ENCODE measurements around the gene GPX2. TPM values are rescaled to one million over a fixed set of nuclear protein-coding genes. Genes with fewer than 3 reads are reported as not detected.

GPX2 gene
- total and polyA plus RNA-seq, 2 of the 4 experiments (the other 2 are of a cell fraction): not detected

DNA sequence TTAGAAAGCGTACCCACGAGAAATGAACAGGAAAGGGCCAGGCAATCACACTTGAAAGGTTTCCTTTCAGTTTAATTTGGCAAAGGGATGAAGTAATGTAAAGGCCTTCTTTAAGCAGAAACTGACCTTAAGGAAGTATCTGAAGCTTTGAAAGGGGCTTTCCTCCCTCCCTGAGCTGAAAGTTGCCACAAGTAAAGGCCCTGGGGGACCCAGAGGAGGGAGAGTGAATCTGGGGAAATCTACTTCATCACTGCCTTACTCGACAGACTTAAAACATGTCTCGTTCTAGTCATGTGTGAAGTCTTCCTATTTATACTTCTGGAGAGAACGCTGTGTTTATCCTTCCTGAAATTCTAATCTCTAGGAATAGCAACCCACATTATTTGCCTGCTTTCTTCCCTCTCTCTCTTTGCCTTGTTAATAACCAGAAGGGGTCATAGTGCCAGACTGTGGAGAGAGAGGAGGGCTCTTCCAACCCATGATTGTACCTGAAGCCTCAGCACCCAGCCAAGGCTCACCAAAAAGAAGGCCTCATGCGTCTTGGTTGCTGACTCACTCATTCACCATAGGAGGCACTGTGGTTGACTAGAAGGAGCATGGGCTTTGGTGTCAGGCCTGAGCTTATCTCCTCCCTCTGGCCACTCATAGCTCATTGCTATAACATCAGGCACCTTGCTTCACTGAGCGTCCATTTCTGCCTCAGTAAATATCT, 10.2 kb upstream of the GPX2 start:
- H3K23ac ChIP-seq (ENCODE audit: low read depth, low read length): no peak overlapping the region
- H4K8ac ChIP-seq (ENCODE audit: low read depth in 2 of 2, low read length in 2 of 2): no peak overlapping the region
- DNase-seq: no peak
- ChIA-PET CTCF (no interaction called here), POLR2A (ENCODE audit: unreplicated experiment) (no interaction called here)
- no peak overlapping the region for H2AK5ac ChIP-seq (ENCODE audit: low read depth, low read length)
- H3K4ac ChIP-seq (ENCODE audit: low read depth, low read length): no peak overlapping the region
- H3K56ac ChIP-seq (ENCODE audit: extremely low read depth, insufficient read depth, low read length): no peak overlapping the region
- no peak overlapping the region for H2BK120ac ChIP-seq (ENCODE audit: low read depth, low read length)
- no peak overlapping the region for H3K18ac ChIP-seq (ENCODE audit: low read depth, low read length)
- H4K5ac ChIP-seq (ENCODE audit: low read depth, low read length): no peak overlapping the region
- H2AK9ac ChIP-seq (replicated peaks; ENCODE audit: low read depth, low read length, poor library complexity): no peak overlapping the region
- peaks cover 6% of the 10 kb centered on the region; the same call in 1 of the 2 replicates for H3K36me3 ChIP-seq (ENCODE audit: control insufficient read depth, insufficient read depth, low read length)
- no peak overlapping the region for H3K27ac ChIP-seq (ENCODE audit: insufficient read depth, low read length)
- BruUV-seq (replicated peaks): no TSS peak
- dilution Hi-C loops (cut with HindIII; ENCODE audit: low sequenced_read_pairs, unreplicated experiment): no loop called here
- H3K9me1 ChIP-seq (ENCODE audit: insufficient read depth, low read length): 0 out of 2 replicates have a peak, but pooled peaks cover 2% of the 10 kb centered on the region
- H4K91ac ChIP-seq (ENCODE audit: insufficient read depth, low read depth, low read length): no peak overlapping the region
- intact Hi-C loops (cut with micrococcal nuclease): no loop called here
- TF ChIP-seq, protein P1, sequence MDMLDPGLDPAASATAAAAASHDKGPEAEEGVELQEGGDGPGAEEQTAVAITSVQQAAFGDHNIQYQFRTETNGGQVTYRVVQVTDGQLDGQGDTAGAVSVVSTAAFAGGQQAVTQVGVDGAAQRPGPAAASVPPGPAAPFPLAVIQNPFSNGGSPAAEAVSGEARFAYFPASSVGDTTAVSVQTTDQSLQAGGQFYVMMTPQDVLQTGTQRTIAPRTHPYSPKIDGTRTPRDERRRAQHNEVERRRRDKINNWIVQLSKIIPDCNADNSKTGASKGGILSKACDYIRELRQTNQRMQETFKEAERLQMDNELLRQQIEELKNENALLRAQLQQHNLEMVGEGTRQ (IDR thresholded peaks at IDR 0.05; ENCODE audit: low read depth, low read length): no peak
- TF ChIP-seq FOS (IDR thresholded peaks at IDR 0.05; ENCODE audit: low read depth, low read length) (no peak), MAFK (IDR thresholded peaks at IDR 0.05; ENCODE audit: low read depth, low read length) (no peak), MXI1 (IDR thresholded peaks at IDR 0.05; ENCODE audit: borderline replicate concordance, low read depth, low read length) (no peak), NFE2L2 (IDR thresholded peaks at IDR 0.05; ENCODE audit: low read depth, low read length) (no peak), MAZ (IDR thresholded peaks at IDR 0.05; ENCODE audit: borderline replicate concordance, low read depth, low read length) (no peak), RFX5 (IDR thresholded peaks at IDR 0.05; ENCODE audit: low read depth, low read length) (no peak), RAD21 (IDR thresholded peaks at IDR 0.05; ENCODE audit: low read length) (no peak), BHLHE40 (IDR thresholded peaks at IDR 0.05; ENCODE audit: low read depth, low read length) (no peak), CEBPB (IDR thresholded peaks at IDR 0.05; ENCODE audit: low read depth, low read length) (no peak), SMC3 (IDR thresholded peaks at IDR 0.05; ENCODE audit: low read depth, low read length) (no peak), POLR2A (IDR thresholded peaks at IDR 0.05; ENCODE audit: low read depth, low read length) (no peak), RCOR1 (IDR thresholded peaks at IDR 0.05; ENCODE audit: insufficient replicate concordance, low read length) (no peak), CHD1 (IDR thresholded peaks at IDR 0.05; ENCODE audit: low read depth, low read length) (no peak)
- TF ChIP-seq, protein P2, sequence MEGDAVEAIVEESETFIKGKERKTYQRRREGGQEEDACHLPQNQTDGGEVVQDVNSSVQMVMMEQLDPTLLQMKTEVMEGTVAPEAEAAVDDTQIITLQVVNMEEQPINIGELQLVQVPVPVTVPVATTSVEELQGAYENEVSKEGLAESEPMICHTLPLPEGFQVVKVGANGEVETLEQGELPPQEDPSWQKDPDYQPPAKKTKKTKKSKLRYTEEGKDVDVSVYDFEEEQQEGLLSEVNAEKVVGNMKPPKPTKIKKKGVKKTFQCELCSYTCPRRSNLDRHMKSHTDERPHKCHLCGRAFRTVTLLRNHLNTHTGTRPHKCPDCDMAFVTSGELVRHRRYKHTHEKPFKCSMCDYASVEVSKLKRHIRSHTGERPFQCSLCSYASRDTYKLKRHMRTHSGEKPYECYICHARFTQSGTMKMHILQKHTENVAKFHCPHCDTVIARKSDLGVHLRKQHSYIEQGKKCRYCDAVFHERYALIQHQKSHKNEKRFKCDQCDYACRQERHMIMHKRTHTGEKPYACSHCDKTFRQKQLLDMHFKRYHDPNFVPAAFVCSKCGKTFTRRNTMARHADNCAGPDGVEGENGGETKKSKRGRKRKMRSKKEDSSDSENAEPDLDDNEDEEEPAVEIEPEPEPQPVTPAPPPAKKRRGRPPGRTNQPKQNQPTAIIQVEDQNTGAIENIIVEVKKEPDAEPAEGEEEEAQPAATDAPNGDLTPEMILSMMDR (conservative IDR thresholded peaks at IDR 0.05; ENCODE audit: low read depth, low read length): no peak
- TF ChIP-seq, protein P3, sequence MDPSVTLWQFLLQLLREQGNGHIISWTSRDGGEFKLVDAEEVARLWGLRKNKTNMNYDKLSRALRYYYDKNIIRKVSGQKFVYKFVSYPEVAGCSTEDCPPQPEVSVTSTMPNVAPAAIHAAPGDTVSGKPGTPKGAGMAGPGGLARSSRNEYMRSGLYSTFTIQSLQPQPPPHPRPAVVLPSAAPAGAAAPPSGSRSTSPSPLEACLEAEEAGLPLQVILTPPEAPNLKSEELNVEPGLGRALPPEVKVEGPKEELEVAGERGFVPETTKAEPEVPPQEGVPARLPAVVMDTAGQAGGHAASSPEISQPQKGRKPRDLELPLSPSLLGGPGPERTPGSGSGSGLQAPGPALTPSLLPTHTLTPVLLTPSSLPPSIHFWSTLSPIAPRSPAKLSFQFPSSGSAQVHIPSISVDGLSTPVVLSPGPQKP (IDR thresholded peaks at IDR 0.05; ENCODE audit: borderline replicate concordance, low read depth, low read length): no peak
- H3K4me2 ChIP-seq (ENCODE audit: low read depth, low read length): no peak overlapping the region
- H2BK5ac ChIP-seq (ENCODE audit: low read depth, low read length, poor library complexity, severe bottlenecking): no peak overlapping the region
- in situ Hi-C loops (cut with MboI; ENCODE audit: low sequenced_read_pairs): no loop called here
- no peak for ATAC-seq (ENCODE audit: low read depth)
- no peak overlapping the region for H3K14ac ChIP-seq (replicated peaks; ENCODE audit: low read depth, low read length)
- H2BK15ac ChIP-seq (ENCODE audit: low read depth, low read length): no peak overlapping the region
- no peaks in the 10 kb centered on the region for H3K27me3 ChIP-seq (ENCODE audit: control insufficient read depth, insufficient read depth, low read length)
- no peak overlapping the region for H3K4me3 ChIP-seq (ENCODE audit: insufficient read depth, low read depth, low read length)
- H3K4me1 ChIP-seq (ENCODE audit: control insufficient read depth, insufficient read depth, low read length): no peaks in the 10 kb centered on the region
- no peak overlapping the region for H2AFZ ChIP-seq (replicated peaks; ENCODE audit: low read length, poor library complexity)
- H3K9me3 ChIP-seq (ENCODE audit: control insufficient read depth, insufficient read depth, low read length): no peaks in the 10 kb centered on the region
- no peak overlapping the region for H2BK20ac ChIP-seq (ENCODE audit: low read depth, low read length)
- H3K9ac ChIP-seq (ENCODE audit: low read depth, low read length): no peak overlapping the region
- no CpG with 5 or more reads among the region's 7 CpGs for WGBS, 2 experiments (ENCODE audit: extremely low coverage in 2 of 2, insufficient read length in 1 of 2)
- H3K79me1 ChIP-seq (ENCODE audit: low read depth in 1 of 2, low read length in 2 of 2): no peaks in the 10 kb centered on the region; a peak in 1 of 4 replicates
- no peaks in the 10 kb centered on the region for H4K20me1 ChIP-seq (ENCODE audit: insufficient read depth, low read length)
